Islet precursor cell (in vitro differentiated cells): Measurements from ENCODE around the gene ZNF579.

Experiments
- DNase-seq: peaks from one replicate; pipeline ENCODE4 v3.0.0-alpha.2; 2018

Gene ZNF579

GRCh38 chr19:55580628-55581144 is at the start of gene ZNF579:
ZNF579 (minus strand) TSS chr19:55580848; CDS start chr19:55579639, 1,209 bp downstream.
- peak; percentile 91 for DNase-seq

- no peak for DNase-seq
Observed at GRCh38 chr19:55626350-55626749, 45.7 kb upstream of the ZNF579 start.

- DNase-seq, result no peak
Observed at GRCh38 chr19:55625004-55625326, 44.3 kb upstream of the ZNF579 start.

GRCh38 chr19:55624109-55625003 is 43.7 kb upstream of the ZNF579 start, which contains the start of gene ZNF784:
ZNF784 (minus strand) TSS chr19:55624566; CDS start chr19:55624561, 5 bp downstream.
- DNase-seq, result peak; percentile 96

GRCh38 chr19:55623561-55623960 is 42.9 kb upstream of the ZNF579 start:
- DNase-seq, result no peak

- DNase-seq, result no peak
Observed at GRCh38 chr19:55623130-55623529, 42.5 kb upstream of the ZNF579 start.

GRCh38 chr19:55622242-55622969 is 41.8 kb upstream of the ZNF579 start:
- peak; percentile 45 for DNase-seq

GRCh38 chr19:55621673-55622231 is 41.1 kb upstream of the ZNF579 start:
- peak; percentile 49 for DNase-seq

- peak; percentile 43 for DNase-seq
Observed at GRCh38 chr19:55621205-55621672, 40.6 kb upstream of the ZNF579 start.

- peak; percentile 41 for DNase-seq
Observed at GRCh38 chr19:55620410-55621204, 40.0 kb upstream of the ZNF579 start.

- DNase-seq, result no peak
Observed at GRCh38 chr19:55619286-55619685, 38.6 kb upstream of the ZNF579 start.

- DNase-seq, result no peak
Observed at GRCh38 chr19:55618426-55618825, 37.8 kb upstream of the ZNF579 start.

- no peak for DNase-seq
Observed at GRCh38 chr19:55617426-55617825, 36.8 kb upstream of the ZNF579 start.

- DNase-seq, result no peak
Observed at GRCh38 chr19:55616395-55616875, 35.8 kb upstream of the ZNF579 start.

GRCh38 chr19:55615543-55616394 is 35.1 kb upstream of the ZNF579 start:
- no peak for DNase-seq

- no peak for DNase-seq
Observed at GRCh38 chr19:55614711-55615542, 34.3 kb upstream of the ZNF579 start.

GRCh38 chr19:55613930-55614710 is 33.5 kb upstream of the ZNF579 start:
- DNase-seq, result no peak

GRCh38 chr19:55613396-55613795 is 32.7 kb upstream of the ZNF579 start:
- DNase-seq, result no peak

GRCh38 chr19:55611983-55612645 is 31.5 kb upstream of the ZNF579 start:
- DNase-seq, result no peak
